B cell (primary cell): Measurements from ENCODE around the gene KIAA0232.

Experiments used
- EZH2 ChIP-seq: IDR thresholded peaks from 2 replicates; pipeline ENCODE4 v1.6.1; 2012; ENCODE audit warnings: borderline replicate concordance, low read depth, mild to moderate bottlenecking, moderate library complexity, low read length; ENCODE audit not compliant: insufficient read depth, poor library complexity, severe bottlenecking
- TF ChIP-seq, protein P1 (sequence below): fragments of 200-600 bp; IDR thresholded peaks from one replicate; pipeline ENCODE4 v1.8.0; 2022; ENCODE audit warnings: antibody characterized with exemption, mild to moderate bottlenecking

DNA sequence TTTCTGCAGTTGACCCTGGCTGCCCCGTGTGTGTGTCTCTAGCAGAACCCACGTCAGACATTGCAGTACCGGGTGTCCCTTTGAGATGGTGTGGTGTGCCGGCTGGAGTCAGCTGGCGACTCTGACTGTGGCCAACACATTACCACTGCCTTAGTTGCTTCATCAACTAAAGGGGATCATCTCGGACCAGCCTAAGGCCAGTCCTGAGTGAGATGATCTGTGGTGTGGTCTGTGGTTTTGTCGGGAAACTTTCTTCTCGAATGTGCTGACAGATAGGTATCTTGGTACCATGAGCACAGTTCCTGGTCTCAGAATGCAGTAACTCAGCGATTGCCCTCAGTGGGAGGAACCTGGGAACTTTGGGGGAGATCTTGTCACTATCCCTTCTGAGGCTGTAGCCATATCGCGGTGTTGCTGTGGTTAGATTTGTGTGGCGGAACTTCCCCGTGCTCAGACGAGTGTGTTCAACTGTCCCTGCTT is 142.9 kb downstream of the KIAA0232 start:
- TF ChIP-seq, protein P1, sequence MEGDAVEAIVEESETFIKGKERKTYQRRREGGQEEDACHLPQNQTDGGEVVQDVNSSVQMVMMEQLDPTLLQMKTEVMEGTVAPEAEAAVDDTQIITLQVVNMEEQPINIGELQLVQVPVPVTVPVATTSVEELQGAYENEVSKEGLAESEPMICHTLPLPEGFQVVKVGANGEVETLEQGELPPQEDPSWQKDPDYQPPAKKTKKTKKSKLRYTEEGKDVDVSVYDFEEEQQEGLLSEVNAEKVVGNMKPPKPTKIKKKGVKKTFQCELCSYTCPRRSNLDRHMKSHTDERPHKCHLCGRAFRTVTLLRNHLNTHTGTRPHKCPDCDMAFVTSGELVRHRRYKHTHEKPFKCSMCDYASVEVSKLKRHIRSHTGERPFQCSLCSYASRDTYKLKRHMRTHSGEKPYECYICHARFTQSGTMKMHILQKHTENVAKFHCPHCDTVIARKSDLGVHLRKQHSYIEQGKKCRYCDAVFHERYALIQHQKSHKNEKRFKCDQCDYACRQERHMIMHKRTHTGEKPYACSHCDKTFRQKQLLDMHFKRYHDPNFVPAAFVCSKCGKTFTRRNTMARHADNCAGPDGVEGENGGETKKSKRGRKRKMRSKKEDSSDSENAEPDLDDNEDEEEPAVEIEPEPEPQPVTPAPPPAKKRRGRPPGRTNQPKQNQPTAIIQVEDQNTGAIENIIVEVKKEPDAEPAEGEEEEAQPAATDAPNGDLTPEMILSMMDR: no peak
- no peak for TF ChIP-seq EZH2
